GM19468 (cell line): ENCODE results near the gene TMEM154.

Source experiments
- ATAC-seq: cut with Tn5 transposase; IDR thresholded peaks from one replicate; pipeline ENCODE4 v1.9.1; 2021; ENCODE audit warnings: mild to moderate bottlenecking, moderate library complexity, moderate number of reproducible peaks; ENCODE audit not compliant: unreplicated experiment; ENCODE audit errors: extremely low read depth

TMEM154 gene

GRCh38 chr4:152697284-152698088 is 17.7 kb upstream of the TMEM154 start:
- ATAC-seq: no peak

DNA sequence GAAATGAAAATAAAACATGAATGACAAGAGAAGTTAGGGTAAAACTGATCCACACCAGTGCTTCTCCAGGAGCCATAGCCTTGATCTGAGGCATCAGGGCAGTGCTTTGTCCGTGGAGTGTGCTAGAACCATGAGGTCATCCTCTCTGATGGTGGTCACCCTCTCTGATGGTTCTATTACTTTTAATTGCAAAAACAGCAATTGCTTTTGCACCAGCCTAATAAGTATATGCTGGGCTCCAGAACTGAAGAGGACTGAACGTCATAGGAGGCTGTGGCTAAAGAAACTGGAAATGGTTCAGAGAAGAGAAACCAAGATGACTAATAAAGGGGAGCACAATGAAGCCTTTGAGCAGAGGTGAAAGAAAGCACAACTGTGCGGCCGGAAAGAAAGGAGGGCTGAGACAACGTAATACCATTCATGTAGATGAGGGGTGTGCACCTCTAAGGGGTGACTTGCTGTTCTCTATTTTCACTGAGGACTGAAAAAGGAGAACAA is 17.0 kb upstream of the TMEM154 start:
- peak; percentile 99 for ATAC-seq

- ATAC-seq: no peak
These were observed 14.1 kb upstream of the TMEM154 start for GRCh38 chr4:152693871-152694270.

DNA sequence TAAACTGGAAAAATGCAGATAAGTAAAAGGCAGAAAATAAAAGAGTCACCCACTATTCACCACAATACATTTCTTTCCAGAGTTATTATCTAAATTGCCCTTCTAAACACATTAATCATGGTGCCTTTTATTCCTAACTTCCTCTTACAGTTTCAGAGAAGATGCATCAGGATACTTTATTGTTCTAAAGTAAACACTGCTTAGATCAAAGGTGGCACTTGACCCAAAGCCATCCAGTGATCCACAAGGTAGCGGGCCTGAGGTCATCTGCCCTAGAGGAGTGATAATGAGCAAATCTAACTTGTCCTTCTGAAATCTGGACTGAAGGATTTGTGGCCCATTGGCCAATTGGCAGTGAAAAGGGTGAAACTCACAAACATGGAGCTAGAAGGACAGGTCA is 12.0 kb upstream of the TMEM154 start:
- no peak for ATAC-seq

GRCh38 chr4:152690706-152691651 is 11.2 kb upstream of the TMEM154 start:
- no peak for ATAC-seq

GRCh38 chr4:152689615-152690501 is 10.1 kb upstream of the TMEM154 start:
- no peak for ATAC-seq

DNA sequence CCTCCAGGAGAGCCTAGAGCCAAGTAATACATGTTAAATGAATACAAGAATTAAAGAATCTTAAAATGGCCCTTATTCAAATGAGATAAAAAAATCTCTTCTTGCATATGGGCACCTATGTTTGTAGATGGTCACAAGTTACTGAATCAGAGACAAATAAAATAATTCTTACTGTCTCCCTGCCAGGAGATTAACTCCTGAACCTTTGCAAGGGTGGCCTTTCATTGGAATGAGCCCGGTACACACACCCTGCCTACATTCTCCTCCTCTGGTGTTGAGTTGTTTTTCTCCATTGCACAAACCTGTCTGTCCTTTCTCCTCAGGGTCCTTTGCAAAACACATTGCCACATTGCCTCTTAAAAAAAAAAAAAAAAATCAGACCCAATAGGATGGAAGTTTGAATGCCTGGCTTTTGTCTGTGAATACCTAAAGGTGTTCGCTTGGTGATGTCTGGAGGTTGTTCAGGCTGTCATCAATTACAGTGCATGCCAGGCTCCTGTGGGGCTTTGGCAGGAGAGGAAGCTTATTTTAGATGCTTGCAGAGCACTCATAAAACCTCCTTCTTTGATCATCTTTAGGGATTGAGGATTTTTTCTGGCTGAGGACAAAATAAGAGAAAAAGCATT is 8.3 kb upstream of the TMEM154 start:
- no peak for ATAC-seq

DNA sequence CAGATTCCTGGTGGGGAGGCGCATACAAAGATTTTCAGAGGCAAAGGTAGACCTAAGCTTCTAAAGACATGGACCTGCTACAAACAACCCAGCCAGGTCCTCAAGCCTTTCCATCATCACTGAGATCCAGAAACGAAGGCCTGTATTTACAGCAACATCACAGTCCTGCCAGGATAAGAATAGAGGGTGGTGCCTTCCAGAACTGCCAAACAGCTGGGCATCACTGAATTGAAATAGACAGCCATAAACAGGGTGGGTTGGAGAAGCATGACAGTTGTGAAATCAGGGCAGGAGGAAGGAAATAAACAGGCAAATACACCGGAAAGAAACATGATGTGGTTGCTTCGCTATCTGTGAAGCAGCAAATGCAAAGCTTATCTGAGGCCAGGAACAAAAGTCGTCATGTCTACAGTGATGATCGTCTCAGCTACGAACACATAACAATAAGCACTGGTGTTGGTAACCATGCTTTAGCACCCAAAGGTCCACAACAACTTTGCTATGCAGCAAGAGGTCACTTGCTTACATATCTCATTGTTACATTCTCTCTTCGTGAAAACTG is 6.7 kb upstream of the TMEM154 start:
- no peak for ATAC-seq

GRCh38 chr4:152684587-152684986 is 4.8 kb upstream of the TMEM154 start:
- ATAC-seq: no peak

GRCh38 chr4:152684007-152684406 is 4.2 kb upstream of the TMEM154 start:
- no peak for ATAC-seq

- no peak for ATAC-seq
These were observed 2.5 kb upstream of the TMEM154 start for GRCh38 chr4:152682143-152682941.

DNA sequence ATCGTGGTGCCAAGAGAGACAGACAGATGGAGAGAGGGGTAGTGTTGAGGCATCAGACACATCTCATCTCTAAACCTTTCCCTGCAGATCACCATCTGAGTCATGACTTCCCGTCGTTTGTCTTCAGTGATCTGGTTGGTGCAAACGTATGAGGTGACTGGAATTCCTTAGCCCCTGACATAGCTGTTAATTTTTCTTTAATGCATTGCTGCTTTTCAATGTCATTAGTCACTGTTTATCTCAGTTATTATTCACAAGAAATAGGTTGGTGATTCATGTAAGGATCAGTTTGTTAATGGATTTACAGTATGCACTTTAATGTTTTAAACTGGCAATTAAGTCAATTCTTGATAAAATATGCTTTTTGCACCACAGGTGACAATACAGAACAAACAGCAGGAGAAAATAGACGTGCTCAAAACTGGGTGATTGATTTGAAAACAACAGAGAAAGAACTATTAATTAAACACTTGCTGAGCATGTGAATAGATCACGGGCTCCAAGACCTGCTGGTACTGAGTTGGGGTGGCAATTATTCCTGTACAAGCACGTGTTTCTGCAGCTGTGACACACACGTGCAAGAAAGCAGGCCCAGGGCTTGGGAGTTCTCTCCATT is 1.3 kb upstream of the TMEM154 start:
- no peak for ATAC-seq

DNA sequence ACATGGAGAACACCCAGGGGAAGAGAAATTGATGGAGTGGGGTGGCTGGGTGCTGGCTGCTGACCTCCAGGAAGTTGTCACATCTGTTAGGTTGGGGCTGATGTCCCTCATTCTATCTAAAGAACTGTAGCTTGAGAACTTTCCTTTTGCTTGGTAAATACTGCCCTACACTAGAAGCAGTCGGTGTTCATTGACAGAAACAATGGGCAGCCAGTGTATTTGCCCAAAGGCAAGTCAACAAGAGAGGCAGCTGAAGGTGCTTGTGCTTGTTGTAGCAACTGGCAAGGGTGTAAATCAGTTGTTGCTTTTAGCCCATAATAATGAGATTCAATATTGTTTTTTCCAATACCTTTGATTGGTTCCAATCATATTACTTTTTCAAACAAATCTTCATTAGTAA is 956 bp downstream of the TMEM154 start:
- ATAC-seq: no peak

DNA sequence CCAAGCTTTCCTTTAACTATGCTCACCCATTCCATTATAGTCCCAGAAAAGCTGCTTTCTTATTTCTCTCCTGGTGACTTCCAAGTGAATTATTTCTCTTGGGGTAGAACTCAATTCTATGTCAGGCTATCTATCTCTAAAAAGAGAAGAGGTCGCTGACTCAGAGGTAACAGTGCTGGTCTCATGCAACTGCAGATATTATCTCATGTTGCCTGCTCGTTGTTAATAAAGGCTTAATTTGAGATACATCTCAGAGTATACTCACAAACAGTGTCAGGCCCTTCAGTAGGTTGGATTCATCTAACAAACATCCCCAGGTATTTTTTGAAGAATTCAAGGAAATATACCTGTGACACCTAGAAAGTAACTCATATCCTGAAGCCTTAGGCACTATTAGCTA is 2.7 kb downstream of the TMEM154 start:
- ATAC-seq: no peak

DNA sequence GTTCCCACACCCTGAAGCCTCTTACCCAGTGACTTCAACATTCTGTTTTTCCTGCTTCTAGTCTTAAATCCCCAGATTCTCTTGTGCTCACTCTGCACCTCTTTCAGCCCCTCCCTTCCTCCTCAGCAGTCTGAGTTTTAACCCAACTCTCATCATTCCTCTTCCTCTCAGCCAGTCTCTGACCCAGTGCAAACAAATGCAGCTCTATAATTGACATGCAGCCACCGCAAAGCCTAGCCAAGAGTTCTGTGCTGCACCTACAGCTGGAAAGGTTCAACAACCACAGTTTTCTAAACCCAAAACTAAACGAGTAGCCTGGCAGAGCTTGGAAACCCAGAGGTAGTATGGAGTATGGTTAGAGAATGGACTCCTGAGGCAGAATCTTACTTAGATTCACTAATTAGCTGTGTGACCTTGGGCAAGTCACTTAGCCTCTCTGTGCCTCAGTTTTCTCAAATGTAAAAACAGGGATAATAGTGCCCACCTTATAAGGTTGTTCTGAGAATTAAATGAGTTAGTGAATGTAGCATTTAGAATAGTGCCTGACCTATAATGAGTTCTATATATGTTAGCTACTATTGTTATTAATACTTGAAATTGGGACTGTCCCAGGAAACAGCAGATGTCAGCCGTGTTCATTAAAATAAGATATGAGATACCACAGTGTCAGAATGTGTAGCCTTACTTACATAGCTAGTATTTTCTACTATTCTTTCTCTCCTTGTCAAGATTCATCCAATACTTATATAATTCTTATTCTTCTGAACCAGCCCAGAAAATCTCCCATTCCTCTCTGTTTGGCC is 3.5 kb downstream of the TMEM154 start:
- no peak for ATAC-seq

DNA sequence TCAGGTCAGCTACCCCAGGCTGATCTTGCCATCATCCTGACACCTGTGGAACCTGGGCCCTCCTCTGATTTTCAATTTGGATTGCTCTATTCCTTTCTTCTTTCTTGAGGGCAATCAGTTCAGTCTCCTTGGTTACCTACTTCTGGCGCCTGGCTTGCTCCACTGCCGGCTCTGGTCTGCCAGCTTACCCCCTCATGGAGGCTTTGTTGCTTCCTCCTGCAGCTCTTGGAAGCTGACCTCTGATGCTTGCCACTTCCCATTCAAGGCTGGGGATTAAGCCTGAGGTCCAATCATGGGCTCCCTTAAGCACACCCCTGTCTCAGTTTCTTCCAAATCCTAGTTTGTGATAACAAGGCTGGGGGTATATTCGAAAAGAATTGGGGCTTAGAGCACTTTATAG is 5.4 kb downstream of the TMEM154 start:
- no peak for ATAC-seq

DNA sequence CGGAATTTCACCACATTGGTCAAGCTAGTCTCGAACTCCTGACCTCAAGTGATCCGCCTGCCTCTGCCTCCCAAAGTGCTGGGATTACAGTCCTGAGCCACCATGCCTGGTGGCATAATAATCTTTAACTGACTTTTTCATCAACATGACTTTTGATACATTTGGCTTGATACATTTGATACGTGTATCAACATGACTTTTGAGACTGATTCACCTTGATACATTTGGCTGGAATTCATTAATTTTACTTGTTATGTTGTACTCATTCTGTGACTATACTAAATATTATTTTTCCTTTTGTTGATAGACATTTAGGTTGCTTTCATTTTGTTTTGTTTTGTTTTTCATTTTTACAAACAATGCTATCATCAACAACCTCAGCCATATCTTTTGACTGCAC is 6.3 kb downstream of the TMEM154 start:
- ATAC-seq: no peak
